Kidney (tissue), 14 donors: ENCODE data around the gene TSGA10IP. TPM values are rescaled to one million over a fixed set of nuclear protein-coding genes. Genes with fewer than 3 reads are reported as not detected.

ENCODE experiments used
- DNase-seq, 5 donors: peaks; one replicate each; pipeline ENCODE4 v3.0.0-alpha.2; 2013 to 2020
- FAIRE-seq: peaks from 2 replicates; lab custom pipeline; 2012; peaks lifted over from hg19 to GRCh38; lab: Jason Lieb, UNC
- H3K27ac ChIP-seq, 2 donors: one replicate each; pipeline ENCODE4 v1.7.0; 2013; ENCODE audit warnings: low read depth in 2 of 2, low read length in 2 of 2, inconsistent platforms in 1 of 2
- H3K27me3 ChIP-seq: one replicate; pipeline ENCODE4 v1.7.1; 2013; ENCODE audit warnings: low read length, inconsistent platforms; ENCODE audit not compliant: control insufficient read depth, insufficient read depth
- H3K36me3 ChIP-seq, 3 donors: one replicate each; pipeline versions ENCODE4 v1.7.0 to v1.7.1; 2013; ENCODE audit warnings: low read length in 3 of 3, control low read depth in 1 of 3, inconsistent platforms in 1 of 3; ENCODE audit not compliant: insufficient read depth in 3 of 3, control insufficient read depth in 2 of 3
- H3K4me1 ChIP-seq, 3 donors: one replicate each; pipeline versions ENCODE4 v1.7.0 to v1.7.1; 2013; ENCODE audit warnings: low read length in 3 of 3, inconsistent platforms in 1 of 3, low read depth in 1 of 3; ENCODE audit not compliant: control insufficient read depth in 2 of 3, insufficient read depth in 2 of 3
- H3K4me3 ChIP-seq, 3 donors: one replicate each; pipeline versions ENCODE4 v1.7.0 to v1.8.1; 2013; ENCODE audit warnings: low read length in 3 of 3, control low read depth in 1 of 3, inconsistent platforms in 1 of 3
- H3K9ac ChIP-seq, 3 donors: one replicate each; pipeline versions ENCODE4 v1.7.0 to v1.7.1; 2013; ENCODE audit warnings: low read length in 3 of 3, control low read depth in 1 of 3, inconsistent platforms in 1 of 3
- H3K9me3 ChIP-seq, 3 donors: one replicate each; pipeline versions ENCODE4 v1.7.0 to v1.7.1; 2013; ENCODE audit warnings: low read length in 3 of 3, control low read depth in 1 of 3, inconsistent platforms in 1 of 3; ENCODE audit not compliant: control insufficient read depth in 2 of 3, insufficient read depth in 1 of 3
- CTCF ChIP-seq: IDR thresholded peaks from 3 replicates; pipeline ENCODE4 v1.5.1; 2012; ENCODE audit warnings: mild to moderate bottlenecking, moderate library complexity, borderline replicate concordance; ENCODE audit not compliant: insufficient read depth; ENCODE audit errors: extremely low read depth
- intact Hi-C: fragments of 100-400 bp; cut with DNase I; formaldehyde crosslinking; loops from one replicate; pipeline ENCODE4 v1.11.1; 2022
- polyA plus RNA-seq: library from polyadenylated mRNA; stranded (reverse); fragments of 350-450 nt; fragmentation: Illumina TruSeq; extraction: RNeasy Lipid Tissue Mini Kit (QIAGEN cat#74804); gene quantifications from one replicate; pipeline ENCODE4 v1.2.3, GENCODE V29; 2014; ENCODE audit warnings: low read depth, low replicate concordance; ENCODE audit not compliant: insufficient read depth
- total RNA-seq: library from RNA; stranded (reverse); fragmentation: NEBNext Ultra II Directional; extraction: Animal tissue kit (Norgen Biotek cat#: 25700); gene quantifications from one replicate; pipeline ENCODE4 v1.2.1, GENCODE V29; 2021
- donor health status: control.
- donor health status: control.
- donor health status: control.
- donor health status: control.
- donor health status: control.
- donor health status: DM: yes; HTN: yes; CAD: no.
- donor health status: Normal renal cell carcinoma (clear cell type).

TSGA10IP gene
- total and polyA plus RNA-seq, 2 donors from 2014 or later: not detected

DNA sequence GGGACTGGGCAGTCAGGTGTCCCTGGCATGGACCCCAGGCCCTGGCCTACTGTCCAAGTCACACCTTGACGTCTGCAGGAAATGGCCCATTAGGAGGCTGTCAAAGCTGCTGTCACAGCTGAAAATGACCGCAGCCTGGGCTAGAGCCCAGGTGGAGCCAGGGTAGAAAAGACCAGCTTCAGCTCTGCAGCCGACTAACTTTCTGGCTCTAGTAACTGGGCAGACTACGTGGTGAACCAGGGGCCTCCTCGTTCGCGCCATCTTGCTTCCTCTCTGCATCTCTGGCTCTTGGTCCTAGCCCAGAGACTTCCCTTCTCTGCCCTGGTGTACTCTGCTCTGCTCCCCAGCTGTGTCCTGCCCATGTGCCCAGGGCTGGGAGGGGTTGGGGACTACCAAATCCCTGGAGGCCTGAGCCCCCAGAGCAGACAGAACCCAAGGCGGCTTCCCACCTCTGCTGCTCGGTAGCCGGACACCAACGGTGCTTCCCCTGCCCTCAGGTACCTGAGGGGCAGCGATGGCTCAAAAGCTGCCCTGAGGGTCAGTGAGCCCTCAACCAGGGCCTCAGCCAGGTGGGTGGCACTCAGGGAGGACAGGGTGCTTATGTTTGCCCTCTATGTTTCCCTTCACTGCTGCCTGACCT is 35.9 kb downstream of the TSGA10IP start:
- FAIRE-seq: no peak
- no peak overlapping the region for H3K27ac ChIP-seq
- no peak overlapping the region for H3K4me3 ChIP-seq
- peak in 1 of 5 donors; percentile 63 for DNase-seq
- TF ChIP-seq CTCF: no peak
- H3K4me1 ChIP-seq: no peaks in the 10 kb centered on the region
- no peaks in the 10 kb centered on the region for H3K27me3 ChIP-seq
- peaks cover 0 to 20% (median 0%) of the 10 kb centered on the region in 3 donors for H3K36me3 ChIP-seq
- no peaks in the 10 kb centered on the region for H3K9me3 ChIP-seq
- no peak overlapping the region for H3K9ac ChIP-seq
- intact Hi-C loops: loop anchor here (10.0 kb wide), 1 partner anchor 96 kb away; the partner anchor contains the start of gene FIBP

- Histone ChIP-seq H3K36me3 (peaks cover 0 to 16% (median 0%) of the 10 kb centered on the region in 3 donors), H3K9ac (no peak overlapping the region), H3K4me3 (no peak overlapping the region), H3K9me3 (no peaks in the 10 kb centered on the region), H3K27ac (no peak overlapping the region), H3K4me1 (no peaks in the 10 kb centered on the region), H3K27me3 (no peaks in the 10 kb centered on the region)
- FAIRE-seq (no peak), DNase-seq (peak in 1 of 5 donors; percentile 59)
- no peak for TF ChIP-seq CTCF
- intact Hi-C loops: loop anchor here (10.0 kb wide), 1 partner anchor 97 kb away; the partner anchor contains the start of gene FIBP
Observed at GRCh38 chr11:65981972-65982823, 36.9 kb downstream of the TSGA10IP start.

DNA sequence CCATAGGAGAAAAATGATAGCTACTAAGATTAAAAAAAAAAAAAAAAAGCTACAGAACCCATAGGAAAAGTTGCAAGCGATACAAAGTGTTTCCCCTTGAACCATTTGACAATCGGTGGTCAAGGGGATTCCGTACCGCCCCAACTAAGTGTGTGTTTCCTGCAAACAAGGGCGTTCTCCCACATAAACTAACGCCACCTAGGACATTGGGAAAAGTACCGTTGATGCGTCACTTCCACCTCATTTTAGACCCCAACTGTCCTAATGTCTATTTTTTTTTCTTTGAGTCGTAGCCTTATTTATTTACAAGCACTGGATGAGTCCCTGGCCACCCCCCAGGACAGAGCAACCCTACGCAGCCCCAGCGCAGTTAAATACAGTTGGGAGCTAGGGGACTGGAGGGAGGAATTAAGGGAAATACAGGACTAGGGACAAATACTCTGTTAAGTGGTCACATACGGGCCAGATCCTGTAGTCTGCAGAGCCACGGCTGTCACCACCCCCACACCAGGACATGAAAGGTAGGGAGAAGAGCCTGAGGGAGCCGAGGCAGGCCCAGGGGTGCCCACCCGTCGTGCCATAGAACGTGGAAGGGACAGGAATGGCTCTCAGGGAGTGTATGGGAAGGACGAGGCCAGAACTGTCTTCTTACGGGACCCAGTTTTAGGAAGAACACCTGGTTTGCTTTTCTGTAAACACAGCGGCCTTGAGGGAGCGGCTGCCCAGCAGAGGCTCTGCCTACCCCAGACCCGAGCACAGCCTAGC is 37.7 kb downstream of the TSGA10IP start:
- DNase-seq (peak in 1 of 5 donors; percentile 37), FAIRE-seq (no peak)
- no peaks in the 10 kb centered on the region for H3K27me3 ChIP-seq
- H3K9ac ChIP-seq: no peak overlapping the region
- no peaks in the 10 kb centered on the region for H3K4me1 ChIP-seq
- H3K4me3 ChIP-seq: no peak overlapping the region
- peaks cover 0 to 8% (median 0%) of the 10 kb centered on the region in 3 donors for H3K36me3 ChIP-seq
- TF ChIP-seq CTCF: no peak
- no peaks in the 10 kb centered on the region for H3K9me3 ChIP-seq
- intact Hi-C loops: loop anchor here (10.0 kb wide), 1 partner anchor 98 kb away; the partner anchor contains the start of gene FIBP
- no peak overlapping the region for H3K27ac ChIP-seq
